ENCODE data around the gene FRMD4B.

GRCh38 chr3:69191516-69191915 is 194.4 kb downstream of the FRMD4B start:
- TF ChIP-seq CTCF (IDR thresholded peaks at IDR 0.05; ENCODE audit: borderline replicate concordance, extremely low read depth, low read length, poor library complexity, severe bottlenecking) (no peak), EZH2 (IDR thresholded peaks at IDR 0.05; ENCODE audit: borderline replicate concordance, low read depth, low read length, severe bottlenecking) (no peak)

Data from DND-41 (cell line).